AG09319 (cell line): Measurements from ENCODE around the gene TARS3.

Experiments
- DNase-seq: peaks from one replicate; pipeline ENCODE4 v3.0.0-alpha.2; 2010; ENCODE audit warnings: low read depth; ENCODE audit errors: extremely low read depth
- TF ChIP-seq, protein P1 (sequence below): IDR thresholded peaks from 2 replicates; pipeline ENCODE4 v1.5.1; 2011; ENCODE audit warnings: low read depth, mild to moderate bottlenecking, inconsistent platforms, low read length, moderate library complexity

The TARS3 gene

DNA sequence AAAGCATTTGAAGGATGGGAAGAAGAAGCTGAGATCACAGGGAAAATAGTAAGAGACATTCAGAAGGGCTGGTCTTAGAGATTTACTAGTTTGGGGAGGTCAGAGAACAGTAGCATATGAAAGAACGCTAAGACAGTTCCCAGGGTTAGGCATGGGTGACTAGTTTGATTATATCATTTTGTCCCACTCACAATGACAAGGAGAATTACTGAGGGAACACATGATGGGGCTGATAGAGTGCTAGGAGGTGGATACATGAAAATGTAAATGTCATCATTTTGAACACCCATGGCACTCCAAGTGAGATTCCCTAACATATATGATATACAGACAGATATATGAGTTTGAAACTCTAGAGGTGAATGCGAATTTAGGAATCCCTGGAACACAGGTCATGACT lies 9.3 kb upstream of the TARS3 start:
- TF ChIP-seq, protein P1, sequence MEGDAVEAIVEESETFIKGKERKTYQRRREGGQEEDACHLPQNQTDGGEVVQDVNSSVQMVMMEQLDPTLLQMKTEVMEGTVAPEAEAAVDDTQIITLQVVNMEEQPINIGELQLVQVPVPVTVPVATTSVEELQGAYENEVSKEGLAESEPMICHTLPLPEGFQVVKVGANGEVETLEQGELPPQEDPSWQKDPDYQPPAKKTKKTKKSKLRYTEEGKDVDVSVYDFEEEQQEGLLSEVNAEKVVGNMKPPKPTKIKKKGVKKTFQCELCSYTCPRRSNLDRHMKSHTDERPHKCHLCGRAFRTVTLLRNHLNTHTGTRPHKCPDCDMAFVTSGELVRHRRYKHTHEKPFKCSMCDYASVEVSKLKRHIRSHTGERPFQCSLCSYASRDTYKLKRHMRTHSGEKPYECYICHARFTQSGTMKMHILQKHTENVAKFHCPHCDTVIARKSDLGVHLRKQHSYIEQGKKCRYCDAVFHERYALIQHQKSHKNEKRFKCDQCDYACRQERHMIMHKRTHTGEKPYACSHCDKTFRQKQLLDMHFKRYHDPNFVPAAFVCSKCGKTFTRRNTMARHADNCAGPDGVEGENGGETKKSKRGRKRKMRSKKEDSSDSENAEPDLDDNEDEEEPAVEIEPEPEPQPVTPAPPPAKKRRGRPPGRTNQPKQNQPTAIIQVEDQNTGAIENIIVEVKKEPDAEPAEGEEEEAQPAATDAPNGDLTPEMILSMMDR, result no peak
- no peak for DNase-seq

DNA sequence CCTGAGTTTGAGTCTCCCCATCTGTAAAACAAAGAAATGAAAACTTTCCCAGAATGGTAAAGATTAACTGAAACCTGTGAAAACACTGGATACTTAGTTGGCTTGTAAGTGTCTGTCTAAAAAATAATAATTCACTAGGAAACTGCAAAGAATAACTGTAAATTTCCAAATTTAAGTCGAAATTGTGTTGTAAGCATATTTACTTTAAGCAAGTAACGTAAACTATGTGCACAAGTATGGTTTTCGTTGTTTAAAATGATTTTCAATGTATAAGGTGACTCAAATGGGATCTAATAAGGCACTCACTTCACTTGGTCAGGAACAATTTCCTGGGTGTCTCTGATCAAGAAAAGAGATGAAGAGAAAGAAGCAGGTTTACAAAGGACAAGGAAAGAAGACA lies 8.5 kb upstream of the TARS3 start:
- no peak for DNase-seq

DNA sequence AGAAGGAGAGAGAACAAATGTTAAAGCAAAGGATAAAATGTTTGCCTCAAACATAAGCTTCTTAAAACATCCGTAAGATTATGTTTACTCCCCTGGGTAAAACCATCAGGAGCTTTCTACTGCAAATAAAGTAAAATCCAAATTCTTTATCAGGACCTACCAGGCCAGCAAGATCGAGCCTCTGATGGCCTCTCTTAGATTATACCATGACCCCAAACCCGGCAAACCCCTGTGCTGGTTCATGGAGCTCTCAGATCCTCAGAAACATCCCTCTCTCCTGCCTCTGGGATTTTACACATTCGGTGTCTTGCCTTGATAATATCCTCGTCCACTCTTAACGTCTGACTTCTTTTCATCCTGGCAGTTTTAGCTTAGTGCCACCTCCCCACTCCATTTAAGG lies 7.5 kb upstream of the TARS3 start:
- DNase-seq, result no peak
- TF ChIP-seq, protein P1, result no peak

More for the DNA sequence above, 8.5 kb upstream of the TARS3 start:
- TF ChIP-seq, protein P1, result no peak

DNA sequence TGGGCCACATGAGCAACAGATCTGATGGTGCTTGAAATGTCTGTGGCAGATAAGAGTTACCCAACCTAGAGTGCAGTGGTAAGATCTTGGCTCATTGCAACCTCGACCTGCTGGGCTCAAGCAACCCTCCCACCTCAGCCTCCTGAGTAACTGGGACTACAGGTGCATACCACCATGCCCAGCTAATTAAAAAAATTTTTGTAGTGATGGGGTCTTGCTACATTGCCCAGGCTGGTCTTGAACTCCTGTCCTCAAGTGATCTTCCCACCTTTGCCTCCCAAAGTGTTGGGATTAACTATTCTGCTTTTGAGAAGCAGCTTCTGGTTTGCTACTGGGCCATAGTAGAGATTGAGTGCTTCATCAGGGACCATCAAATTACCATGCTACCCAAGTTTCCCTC lies 2.9 kb upstream of the TARS3 start:
- DNase-seq, result no peak
- TF ChIP-seq, protein P1, result no peak

DNA sequence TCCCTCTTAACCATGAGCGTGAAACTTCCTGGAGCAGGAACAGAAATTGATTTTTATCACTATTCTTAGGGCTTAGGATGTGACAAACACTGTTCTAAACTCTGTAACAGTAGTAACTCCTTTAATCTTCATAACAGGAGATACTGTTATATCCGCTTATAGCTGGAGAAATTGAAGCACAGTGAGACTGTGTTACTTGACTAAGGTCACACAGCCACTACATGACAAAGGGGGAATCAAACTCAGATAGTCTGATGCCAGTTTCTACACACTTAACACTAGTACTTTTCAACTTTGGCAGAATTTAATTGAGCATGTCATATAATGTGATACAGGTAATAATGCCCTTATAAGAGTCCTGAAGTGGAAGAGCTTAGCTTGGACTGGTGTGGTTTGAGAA lies 800 bp upstream of the TARS3 start:
- TF ChIP-seq, protein P1, result no peak

DNA sequence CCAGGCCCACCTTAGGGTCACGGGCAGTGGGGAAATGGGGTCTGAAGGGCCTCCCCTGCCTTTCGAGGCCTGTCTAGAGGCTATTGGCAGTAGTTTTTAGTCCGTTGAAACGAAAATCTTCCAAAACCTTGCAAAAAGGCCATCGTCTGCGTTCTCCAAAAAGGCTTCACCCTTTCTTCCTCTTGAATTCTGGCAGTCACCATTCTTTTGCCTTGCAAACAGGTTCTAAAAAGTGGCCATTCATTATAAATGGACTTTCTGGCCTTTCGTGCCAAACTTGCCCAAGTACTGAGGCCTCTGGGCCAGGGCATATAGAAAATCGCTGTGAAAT lies 367 bp upstream of the TARS3 start:
- no peak for DNase-seq
- TF ChIP-seq, protein P1, result no peak

More for the DNA sequence above, 800 bp upstream of the TARS3 start:
- no peak for DNase-seq

DNA sequence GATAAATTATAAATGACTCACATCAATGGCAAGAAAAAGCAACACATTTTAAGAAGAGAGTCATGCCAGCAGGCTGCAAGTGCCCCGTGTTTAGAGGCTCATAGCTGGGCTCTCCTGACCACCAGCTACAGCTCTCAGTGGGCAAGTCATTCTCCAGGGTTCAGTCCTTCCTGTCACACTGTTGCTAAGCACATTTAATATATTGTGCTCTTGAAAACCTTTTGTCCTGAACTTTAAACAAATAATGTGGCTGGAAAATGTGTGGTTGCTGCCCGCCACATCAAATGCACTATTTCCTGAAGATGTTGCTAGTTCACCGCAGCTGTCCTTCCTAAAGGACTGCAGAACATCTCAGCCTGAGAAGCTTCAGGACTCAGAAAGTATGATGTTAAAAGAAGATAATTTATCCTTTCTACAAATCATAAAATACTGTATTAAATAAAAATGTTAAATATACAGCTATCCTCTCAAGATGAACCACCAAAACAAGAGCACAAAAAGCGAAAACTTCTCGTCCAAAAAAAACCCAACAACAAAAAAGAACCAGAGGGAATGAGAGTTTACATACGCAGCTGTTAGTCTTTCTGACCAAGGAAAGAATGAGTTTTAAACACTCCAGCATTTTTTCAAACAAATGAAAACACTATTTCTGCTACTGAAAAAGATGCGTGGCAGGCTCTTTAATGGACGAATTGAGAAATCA lies 951 bp downstream of the TARS3 start:
- TF ChIP-seq, protein P1, result no peak
- DNase-seq, result no peak
